Mesenchymal stem cell (in vitro differentiated cells and primary cell): ENCODE data around the gene FBXO42.

Experiments
- DNase-seq: peaks from one replicate; pipeline ENCODE4 v3.0.0-alpha.2; 2013
- H2AFZ ChIP-seq: one replicate; pipeline ENCODE4 v1.6.1; 2013; ENCODE audit warnings: low read depth, mild to moderate bottlenecking, control low read depth, inconsistent platforms, low read length, moderate library complexity
- H2AK5ac ChIP-seq: 2 replicates; pipeline ENCODE4 v1.6.1; 2013; ENCODE audit warnings: low read length, moderate library complexity, mild to moderate bottlenecking, inconsistent platforms; ENCODE audit not compliant: severe bottlenecking
- H2BK120ac ChIP-seq: one replicate; pipeline ENCODE4 v1.6.1; 2013; ENCODE audit warnings: low read depth, mild to moderate bottlenecking, inconsistent platforms, low read length, moderate library complexity
- H2BK12ac ChIP-seq, 2 experiments: one replicate each; pipeline ENCODE4 v1.6.1; 2013; ENCODE audit warnings: inconsistent platforms in 2 of 2, low read length in 2 of 2, mild to moderate bottlenecking in 2 of 2, moderate library complexity in 2 of 2, control low read depth in 1 of 2
- H2BK15ac ChIP-seq: one replicate; pipeline ENCODE4 v1.6.1; 2013; ENCODE audit warnings: mild to moderate bottlenecking, low read depth, inconsistent platforms; ENCODE audit not compliant: poor library complexity, severe bottlenecking
- H2BK5ac ChIP-seq: 2 replicates; pipeline ENCODE4 v1.6.1; 2013; ENCODE audit warnings: low read depth, mild to moderate bottlenecking, low read length, control low read depth, inconsistent platforms; ENCODE audit not compliant: poor library complexity, severe bottlenecking
- H3K14ac ChIP-seq, 2 experiments: one replicate each; pipeline ENCODE4 v1.6.1; 2013; ENCODE audit warnings: inconsistent platforms in 2 of 2, low read length in 2 of 2, control low read depth in 1 of 2, mild to moderate bottlenecking in 1 of 2, moderate library complexity in 1 of 2
- H3K18ac ChIP-seq, 2 experiments: one replicate each; pipeline ENCODE4 v1.6.1; 2013; ENCODE audit warnings: inconsistent platforms in 2 of 2, low read length in 2 of 2, control low read depth in 1 of 2, low read depth in 1 of 2, mild to moderate bottlenecking in 1 of 2
- H3K23ac ChIP-seq, 2 experiments: one replicate each; pipeline ENCODE4 v1.6.1; 2013; ENCODE audit warnings: inconsistent platforms in 2 of 2, low read length in 2 of 2, mild to moderate bottlenecking in 2 of 2, moderate library complexity in 2 of 2, control low read depth in 1 of 2
- H3K27ac ChIP-seq: 2 replicates; pipeline ENCODE4 v1.5.1; 2013; ENCODE audit warnings: mild to moderate bottlenecking, moderate library complexity, low read length, control low read depth, inconsistent platforms; ENCODE audit not compliant: poor library complexity, severe bottlenecking
- H3K27me3 ChIP-seq, 2 experiments: 2 replicates each; pipeline versions ENCODE4 v1.6.1 to v1.7.0; 2013; ENCODE audit warnings: low read length in 2 of 2, mild to moderate bottlenecking in 2 of 2, moderate library complexity in 2 of 2, control low read depth in 1 of 2, inconsistent platforms in 1 of 2; ENCODE audit not compliant: control insufficient read depth in 1 of 2, insufficient read depth in 1 of 2
- H3K36me3 ChIP-seq, 2 experiments: 2 replicates each; pipeline versions ENCODE4 v1.6.1 to v1.7.0; 2013; ENCODE audit warnings: low read length in 2 of 2, control low read depth in 1 of 2, inconsistent platforms in 1 of 2, low read depth in 1 of 2, mild to moderate bottlenecking in 1 of 2; ENCODE audit not compliant: insufficient read depth in 2 of 2, control insufficient read depth in 1 of 2
- H3K4ac ChIP-seq, 2 experiments: one replicate each; pipeline ENCODE4 v1.6.1; 2013; ENCODE audit warnings: inconsistent platforms in 2 of 2, low read length in 2 of 2, mild to moderate bottlenecking in 2 of 2, moderate library complexity in 2 of 2, control low read depth in 1 of 2, low read depth in 1 of 2
- H3K4me1 ChIP-seq: 2 replicates; pipeline ENCODE4 v1.6.1; 2013; ENCODE audit warnings: low read depth, low read length, control low read depth; ENCODE audit not compliant: control insufficient read depth, insufficient read depth
- H3K4me2 ChIP-seq: 2 replicates; pipeline ENCODE4 v1.6.1; 2013; ENCODE audit warnings: low read length, mild to moderate bottlenecking, inconsistent platforms; ENCODE audit not compliant: poor library complexity, severe bottlenecking
- H3K4me3 ChIP-seq, 2 experiments: 2 replicates each; pipeline versions ENCODE4 v1.5.1 to v1.7.0; 2013; ENCODE audit warnings: low read length in 2 of 2, mild to moderate bottlenecking in 2 of 2, control low read depth in 1 of 2, low read depth in 1 of 2; ENCODE audit not compliant: insufficient read depth in 1 of 2
- H3K79me1 ChIP-seq: replicated peaks from 2 replicates; pipeline ENCODE4 v1.6.1; 2013; ENCODE audit warnings: mild to moderate bottlenecking, control low read depth, low read length, inconsistent platforms; ENCODE audit not compliant: poor library complexity, severe bottlenecking
- H3K9ac ChIP-seq: 2 replicates; pipeline ENCODE4 v1.7.0; 2013; ENCODE audit warnings: mild to moderate bottlenecking, low read length, moderate library complexity
- H3K9me3 ChIP-seq: 2 replicates; pipeline ENCODE4 v1.7.0; 2013; ENCODE audit warnings: mild to moderate bottlenecking, low read length; ENCODE audit not compliant: control insufficient read depth
- H4K8ac ChIP-seq: one replicate; pipeline ENCODE4 v1.6.1; 2013; ENCODE audit warnings: inconsistent platforms, mild to moderate bottlenecking, low read length, moderate library complexity
- H4K91ac ChIP-seq: one replicate; pipeline ENCODE4 v1.6.1; 2013; ENCODE audit warnings: mild to moderate bottlenecking, low read length, inconsistent platforms
- WGBS: methylation state at CpG from one replicate; pipeline ENCODE4 v1.1.7; 2013; ENCODE audit warnings: mixed read lengths; 5-methylcytosine and 5-hydroxymethylcytosine counted together

The FBXO42 gene

DNA sequence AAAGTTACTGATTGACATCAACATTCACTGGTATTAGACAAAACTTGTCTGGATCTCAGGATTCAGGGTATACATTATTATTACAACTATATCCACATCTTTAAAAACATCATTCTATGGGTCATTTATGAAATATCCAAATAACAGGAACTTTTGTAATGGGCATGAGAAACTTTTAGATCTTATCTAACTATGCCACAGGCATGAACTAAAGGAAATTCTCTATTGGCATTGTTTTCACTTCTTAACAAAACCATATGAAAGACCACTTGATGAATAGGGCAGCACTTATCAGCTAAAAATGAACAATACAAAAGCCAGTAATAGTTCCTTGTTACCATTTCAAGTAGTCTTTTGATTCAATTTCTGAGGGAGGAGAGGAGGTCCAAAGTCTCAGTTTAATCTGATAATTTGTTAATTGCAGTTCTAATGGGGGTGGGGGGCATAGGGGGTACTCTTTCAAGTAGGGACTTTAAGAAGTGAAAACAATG, 84.5 kb downstream of the FBXO42 start:
- Histone ChIP-seq H3K9me3 (no peaks in the 10 kb centered on the region), H2AFZ (no peak overlapping the region), H3K27me3 (no peaks in the 10 kb centered on the region), H3K9ac (no peak overlapping the region), H4K91ac (no peak overlapping the region), H3K23ac (no peak overlapping the region), H3K27ac (no peak overlapping the region), H2BK12ac (no peak overlapping the region), H2AK5ac (no peak overlapping the region), H2BK5ac (no peak overlapping the region), H3K4me3 (no peak overlapping the region), H3K18ac (no peak overlapping the region), H3K4me2 (no peak overlapping the region), H3K14ac (no peak overlapping the region), H3K4me1 (peaks cover 5% of the 10 kb centered on the region), H3K36me3 (peaks cover 0 to 4% of the 10 kb centered on the region in 2 experiments), H3K79me1 (peaks cover 17% of the 10 kb centered on the region), H2BK15ac (no peak overlapping the region), H4K8ac (no peak overlapping the region), H2BK120ac (no peak overlapping the region), H3K4ac (no peak overlapping the region)
- no peak for DNase-seq

- Histone ChIP-seq H3K4me1 (peaks cover 9% of the 10 kb centered on the region), H2AFZ (no peak overlapping the region), H3K14ac (no peak overlapping the region), H3K79me1 (peaks cover 20% of the 10 kb centered on the region), H3K27me3 (no peaks in the 10 kb centered on the region), H2BK15ac (no peak overlapping the region), H3K23ac (no peak overlapping the region), H3K4me3 (no peak overlapping the region), H3K9me3 (no peaks in the 10 kb centered on the region), H2BK12ac (no peak overlapping the region), H3K9ac (no peak overlapping the region), H2AK5ac (peak overlapping the region; percentile 3), H3K27ac (no peak overlapping the region), H2BK120ac (no peak overlapping the region), H3K4me2 (no peak overlapping the region), H3K18ac (no peak overlapping the region), H3K4ac (no peak overlapping the region), H2BK5ac (no peak overlapping the region), H3K36me3 (peaks cover 4 to 6% of the 10 kb centered on the region in 2 experiments), H4K8ac (no peak overlapping the region), H4K91ac (no peak overlapping the region)
- peak; percentile 29 for DNase-seq
- 90% methylated on average over 2 of the region's 4 CpGs for WGBS
Measured at GRCh38 chr1:16266411-16267118, 85.7 kb downstream of the FBXO42 start.

GRCh38 chr1:16262067-16262466, 90.2 kb downstream of the FBXO42 start:
- no peak overlapping the region for H3K9ac ChIP-seq
- no peak overlapping the region for H2BK5ac ChIP-seq
- H3K18ac ChIP-seq = no peak overlapping the region
- peaks cover 17% of the 10 kb centered on the region for H3K79me1 ChIP-seq
- peaks cover 14% of the 10 kb centered on the region for H3K4me1 ChIP-seq
- H2AK5ac ChIP-seq = peak overlapping the region; percentile 91
- no peak overlapping the region for H3K4me3 ChIP-seq
- H3K4ac ChIP-seq = no peak overlapping the region
- H3K9me3 ChIP-seq = no peaks in the 10 kb centered on the region
- no peaks in the 10 kb centered on the region for H3K27me3 ChIP-seq
- no peak overlapping the region for H2BK15ac ChIP-seq
- no peak overlapping the region for H3K27ac ChIP-seq
- no peak overlapping the region for H2BK120ac ChIP-seq
- no peak for DNase-seq
- no peak overlapping the region for H2BK12ac ChIP-seq
- 80% methylated on average over 1 of the region's 1 CpG for WGBS
- H4K91ac ChIP-seq = no peak overlapping the region
- H3K4me2 ChIP-seq = no peak overlapping the region
- no peak overlapping the region for H2AFZ ChIP-seq
- H4K8ac ChIP-seq = no peak overlapping the region
- H3K14ac ChIP-seq = no peak overlapping the region
- H3K36me3 ChIP-seq = peaks cover 0 to 6% of the 10 kb centered on the region in 2 experiments
- no peak overlapping the region for H3K23ac ChIP-seq

DNA sequence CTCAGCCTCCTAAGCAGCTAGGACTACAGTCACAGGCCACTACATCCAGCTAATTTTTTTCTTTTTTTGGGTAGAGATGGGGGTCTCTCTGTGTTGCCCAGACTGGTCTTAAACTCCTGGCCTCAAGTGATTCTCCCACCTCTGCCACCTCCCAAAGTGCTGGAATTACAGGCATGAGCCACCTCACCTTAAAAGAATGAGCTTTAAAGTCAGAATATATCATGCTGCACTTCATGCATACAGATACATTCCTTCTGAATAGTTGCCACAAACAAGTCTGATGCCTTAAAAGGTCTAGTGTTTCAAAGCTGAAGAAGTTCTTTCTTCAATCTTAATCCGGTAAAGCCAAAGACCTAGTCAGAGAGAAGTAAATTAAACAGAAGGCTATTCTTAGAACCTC, 91.5 kb downstream of the FBXO42 start:
- Histone ChIP-seq H2BK120ac (no peak overlapping the region), H3K27ac (peak overlapping the region; percentile 98), H2BK15ac (no peak overlapping the region), H4K8ac (no peak overlapping the region), H3K4me2 (no peak overlapping the region), H3K9ac (no peak overlapping the region), H2BK5ac (peak overlapping the region; percentile 88), H2AFZ (no peak overlapping the region), H3K9me3 (no peaks in the 10 kb centered on the region), H3K4ac (no peak overlapping the region), H3K4me3 (no peak overlapping the region), H4K91ac (no peak overlapping the region), H3K18ac (peak overlapping the region in 1 of 2 experiments; percentile 55), H3K23ac (no peak overlapping the region), H3K79me1 (peaks cover 16% of the 10 kb centered on the region), H3K36me3 (peaks cover 6 to 8% of the 10 kb centered on the region in 2 experiments), H2BK12ac (no peak overlapping the region), H3K27me3 (no peaks in the 10 kb centered on the region), H3K4me1 (peaks cover 10% of the 10 kb centered on the region), H3K14ac (no peak overlapping the region), H2AK5ac (peak overlapping the region; percentile 26)
- peak; percentile 52 for DNase-seq
- WGBS = no CpG with 5 or more reads among the region's 1 CpG
